CD4-positive, alpha-beta T cell (primary cell): Measurements from ENCODE around the gene C2CD4D. TPM values are rescaled to one million over a fixed set of nuclear protein-coding genes. Genes with fewer than 3 reads are reported as not detected.

Source experiments
- ATAC-seq: fragments of 200-7000 bp; cut with Tn5 transposase; one replicate; pipeline ENCODE4 v1.10.0; 2022; ENCODE audit warnings: mild to moderate bottlenecking; ENCODE audit not compliant: poor library complexity
- CTCF ChIA-PET: fragments of 350-600 bp; sonication (Branson Sonifier 250); formaldehyde crosslinking; loops from one replicate; lab custom pipeline; 2021; ENCODE audit warnings: antibody characterized with exemption, inconsistent platforms; lab: Charles Lee
- POLR2A ChIA-PET: fragments of 350-600 bp; sonication (Branson Sonifier 250); formaldehyde crosslinking; loops from one replicate; lab custom pipeline; 2021; ENCODE audit warnings: antibody characterized with exemption, inconsistent platforms; lab: Charles Lee
- DNase-seq, 14 experiments: peaks; one replicate each; pipeline ENCODE4 v3.0.0-alpha.2; 2013 to 2020; ENCODE audit warnings: mixed read lengths in 2 of 14
- H3K27ac ChIP-seq, 2 donors: one replicate each; pipeline versions ENCODE4 v1.5.1 to v1.7.0; 2013; ENCODE audit warnings: low read length in 2 of 2, low read depth in 1 of 2, mild to moderate bottlenecking in 1 of 2
- H3K27me3 ChIP-seq, 2 experiments: 1 replicate in 1 of 2; 2 replicates in 1 of 2; pipeline versions ENCODE4 v1.6.1 to v1.7.0; 2013; ENCODE audit warnings: low read length in 2 of 2, control low read depth in 1 of 2, mild to moderate bottlenecking in 1 of 2, moderate library complexity in 1 of 2; ENCODE audit not compliant: insufficient read depth in 2 of 2, control insufficient read depth in 1 of 2
- H3K36me3 ChIP-seq: one replicate; pipeline ENCODE4 v1.6.1; 2013; ENCODE audit warnings: low read length, control low read depth; ENCODE audit not compliant: insufficient read depth
- H3K4me1 ChIP-seq: one replicate; pipeline ENCODE4 v1.6.1; 2013; ENCODE audit warnings: low read length, control low read depth; ENCODE audit not compliant: insufficient read depth
- H3K4me3 ChIP-seq: one replicate; pipeline ENCODE4 v1.5.1; 2013; ENCODE audit warnings: mild to moderate bottlenecking, low read length, moderate library complexity
- H3K9me3 ChIP-seq, 2 experiments: 1 replicate in 1 of 2; 2 replicates in 1 of 2; pipeline versions ENCODE4 v1.6.1 to v1.7.0; 2013; ENCODE audit warnings: low read length in 2 of 2, mild to moderate bottlenecking in 2 of 2, control low read depth in 1 of 2, moderate library complexity in 1 of 2; ENCODE audit not compliant: control insufficient read depth in 1 of 2, insufficient read depth in 1 of 2
- H3K27ac Mint-ChIP-seq: one replicate; pipeline ENCODE4 v1.8.0; 2020; ENCODE audit warnings: mixed read lengths
- H3K27me3 Mint-ChIP-seq: one replicate; pipeline ENCODE4 v1.8.0; 2021; ENCODE audit warnings: mixed read lengths
- H3K36me3 Mint-ChIP-seq: one replicate; pipeline ENCODE4 v1.8.0; 2021; ENCODE audit warnings: low read depth, mixed read lengths
- H3K4me1 Mint-ChIP-seq: one replicate; pipeline ENCODE4 v1.8.0; 2021; ENCODE audit warnings: low read depth, mixed read lengths
- H3K4me3 Mint-ChIP-seq: one replicate; pipeline ENCODE4 v1.8.0; 2020; ENCODE audit warnings: mild to moderate bottlenecking, mixed read lengths
- H3K9me3 Mint-ChIP-seq: one replicate; pipeline ENCODE4 v1.8.0; 2020; ENCODE audit warnings: mixed read lengths
- CTCF ChIP-seq: fragments of 200-600 bp; IDR thresholded peaks from one replicate; pipeline ENCODE4 v1.8.0; 2022; ENCODE audit warnings: antibody characterized with exemption, mild to moderate bottlenecking
- intact Hi-C, 2 experiments: fragments of 100-400 bp; cut with DNase I in 1 of 2; cut with micrococcal nuclease in 1 of 2; formaldehyde crosslinking; loops; one replicate each; pipeline versions ENCODE4 v1.15.1 to v1.9.0; 2023 to 2025; cut with DNase I, micrococcal nuclease
- total RNA-seq, 174 experiments: library from RNA in 2 of 174; stranded (reverse) in 2 of 174; gene quantifications; one replicate each; pipeline ENCODE4 v1.2.3 and lab custom pipeline; 2021 to 2026

C2CD4D gene
- total RNA-seq, 2 experiments from 2014 or later = 0.75 to 0.88 TPM

GRCh38 chr1:151849871-151850270 is 10.3 kb upstream of the C2CD4D start:
- Histone ChIP-seq H3K36me3 (peaks cover 10% of the 10 kb centered on the region), H3K27ac (no peak overlapping the region), H3K4me1 (peaks cover 13% of the 10 kb centered on the region), H3K4me3 (no peak overlapping the region), H3K27me3 (no peaks in the 10 kb centered on the region), H3K9me3 (no peaks in the 10 kb centered on the region)
- peak overlapping the region; percentile 64 for H3K27ac Mint-ChIP-seq
- H3K4me1 Mint-ChIP-seq = peaks cover 7% of the 10 kb centered on the region
- CTCF ChIA-PET = no interaction called here
- intact Hi-C loops = no loop called here
- DNase-seq (peak in 1 of 14 experiments; percentile 7), ATAC-seq (no peak)
- no peak for TF ChIP-seq CTCF
- no peak overlapping the region for H3K4me3 Mint-ChIP-seq
- H3K27me3 Mint-ChIP-seq = no peaks in the 10 kb centered on the region
- POLR2A ChIA-PET = no interaction called here
- peaks cover 5% of the 10 kb centered on the region for H3K36me3 Mint-ChIP-seq
- H3K9me3 Mint-ChIP-seq = no peaks in the 10 kb centered on the region

GRCh38 chr1:151849126-151849525 is 9.5 kb upstream of the C2CD4D start:
- POLR2A ChIA-PET = no interaction called here
- intact Hi-C loops = no loop called here
- CTCF ChIA-PET = no interaction called here
- Histone ChIP-seq H3K27me3 (no peaks in the 10 kb centered on the region), H3K9me3 (no peaks in the 10 kb centered on the region), H3K36me3 (peaks cover 13% of the 10 kb centered on the region), H3K4me3 (no peak overlapping the region), H3K4me1 (peaks cover 13% of the 10 kb centered on the region), H3K27ac (no peak overlapping the region)
- TF ChIP-seq CTCF = no peak
- Mint-ChIP-seq H3K27me3 (no peaks in the 10 kb centered on the region), H3K9me3 (no peaks in the 10 kb centered on the region), H3K4me1 (peaks cover 7% of the 10 kb centered on the region), H3K36me3 (peaks cover 5% of the 10 kb centered on the region), H3K4me3 (no peak overlapping the region), H3K27ac (peak overlapping the region; percentile 64)
- DNase-seq = no peak
- no peak for ATAC-seq

- no peak overlapping the region for H3K4me3 Mint-ChIP-seq
- POLR2A ChIA-PET = no interaction called here
- DNase-seq (peak in 1 of 14 experiments; percentile 5), ATAC-seq (no peak)
- H3K27ac Mint-ChIP-seq = no peak overlapping the region
- no peaks in the 10 kb centered on the region for H3K27me3 ChIP-seq
- intact Hi-C loops = no loop called here
- peaks cover 13% of the 10 kb centered on the region for H3K36me3 ChIP-seq
- H3K4me1 Mint-ChIP-seq = peaks cover 7% of the 10 kb centered on the region
- no peaks in the 10 kb centered on the region for H3K9me3 Mint-ChIP-seq
- H3K9me3 ChIP-seq = no peaks in the 10 kb centered on the region
- H3K4me3 ChIP-seq = no peak overlapping the region
- no peak overlapping the region for H3K27ac ChIP-seq
- peaks cover 13% of the 10 kb centered on the region for H3K4me1 ChIP-seq
- H3K36me3 Mint-ChIP-seq = peaks cover 5% of the 10 kb centered on the region
- no peak for TF ChIP-seq CTCF
- H3K27me3 Mint-ChIP-seq = no peaks in the 10 kb centered on the region
- CTCF ChIA-PET = no interaction called here
These were observed 8.4 kb upstream of the C2CD4D start for GRCh38 chr1:151847867-151848596.
